HG02678 (cell line): ENCODE results near the gene MAP6.

Experiments used
- ATAC-seq: cut with Tn5 transposase; IDR thresholded peaks from one replicate; pipeline ENCODE4 v1.9.1; 2021; ENCODE audit warnings: mild to moderate bottlenecking, moderate library complexity; ENCODE audit not compliant: unreplicated experiment

MAP6 gene

GRCh38 chr11:75554258-75555022 lies 114.4 kb downstream of the MAP6 start:
- ATAC-seq: no peak

DNA sequence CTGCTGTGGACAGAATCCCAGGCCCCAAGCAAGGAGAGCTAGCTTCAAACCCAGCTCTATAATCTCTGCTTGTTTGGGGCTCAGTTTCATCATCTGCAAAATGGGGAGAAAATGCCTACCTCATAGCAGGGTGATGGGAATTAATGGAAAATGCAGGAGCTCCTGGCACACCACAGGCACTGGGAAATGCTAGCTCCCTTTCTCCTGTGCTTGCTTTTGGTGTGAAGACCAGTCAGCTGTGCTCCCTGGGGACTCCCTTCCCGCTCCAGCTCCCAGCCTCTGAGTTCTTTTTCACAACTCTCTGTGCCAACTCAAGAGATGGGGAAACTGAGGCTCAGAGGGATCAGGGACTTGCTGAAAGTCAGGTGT lies 115.0 kb downstream of the MAP6 start:
- ATAC-seq: no peak

GRCh38 chr11:75553182-75553581 lies 115.7 kb downstream of the MAP6 start:
- ATAC-seq: no peak

GRCh38 chr11:75549370-75549958 lies 119.4 kb downstream of the MAP6 start:
- ATAC-seq: no peak

DNA sequence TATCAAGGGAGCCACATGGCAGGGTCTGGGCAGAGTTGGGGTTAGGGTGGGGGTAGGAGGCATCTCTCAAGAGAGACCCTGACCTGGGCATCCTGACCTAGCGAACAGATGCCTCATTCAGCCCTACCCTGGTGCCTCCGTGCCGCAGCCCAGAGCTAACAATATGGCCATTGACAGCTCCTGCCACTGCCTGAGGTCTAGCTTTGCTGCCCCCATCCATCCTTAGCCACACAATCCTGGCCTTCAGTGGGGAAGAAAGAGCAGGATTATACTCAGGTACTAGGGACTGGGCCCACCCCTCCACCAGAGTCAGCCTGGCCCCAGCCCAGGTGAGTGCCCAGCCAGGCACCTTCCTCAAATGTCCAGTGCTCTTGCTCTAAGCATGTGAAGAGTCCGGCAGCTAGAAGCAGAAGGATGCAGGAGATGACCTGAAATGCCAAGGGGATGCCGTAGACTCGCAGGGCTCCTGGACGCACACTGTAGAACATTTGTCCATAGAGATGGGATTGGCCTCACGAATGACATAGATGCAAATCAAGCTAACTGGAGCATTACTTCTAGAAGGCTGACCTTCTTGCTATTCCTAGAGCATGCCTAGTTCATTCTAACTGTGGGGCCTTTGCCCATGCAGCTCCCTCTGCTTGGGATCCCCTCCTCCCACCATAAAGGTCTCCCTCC lies 120.1 kb downstream of the MAP6 start:
- no peak for ATAC-seq

DNA sequence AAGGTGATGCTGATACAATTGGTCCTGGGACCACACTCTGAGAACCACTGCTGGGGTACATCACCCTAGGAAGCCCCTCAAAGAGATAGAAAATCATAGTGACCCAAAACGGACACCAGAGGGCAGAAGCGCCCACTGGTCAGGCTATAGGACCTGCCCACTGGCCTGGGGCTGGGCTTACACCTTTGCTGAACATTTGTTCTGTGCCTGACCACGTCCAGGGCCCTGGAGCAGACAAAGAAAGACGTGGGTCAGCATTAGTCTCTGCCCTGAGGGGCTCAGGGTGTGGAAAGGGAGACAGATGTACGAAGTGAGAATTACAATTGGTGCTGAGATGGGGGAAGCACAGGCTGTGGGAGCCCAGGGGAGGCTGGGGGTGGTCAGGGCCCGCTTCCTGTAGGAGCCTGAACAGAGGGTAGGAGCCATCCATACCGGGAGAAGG lies 121.2 kb downstream of the MAP6 start:
- no peak for ATAC-seq

DNA sequence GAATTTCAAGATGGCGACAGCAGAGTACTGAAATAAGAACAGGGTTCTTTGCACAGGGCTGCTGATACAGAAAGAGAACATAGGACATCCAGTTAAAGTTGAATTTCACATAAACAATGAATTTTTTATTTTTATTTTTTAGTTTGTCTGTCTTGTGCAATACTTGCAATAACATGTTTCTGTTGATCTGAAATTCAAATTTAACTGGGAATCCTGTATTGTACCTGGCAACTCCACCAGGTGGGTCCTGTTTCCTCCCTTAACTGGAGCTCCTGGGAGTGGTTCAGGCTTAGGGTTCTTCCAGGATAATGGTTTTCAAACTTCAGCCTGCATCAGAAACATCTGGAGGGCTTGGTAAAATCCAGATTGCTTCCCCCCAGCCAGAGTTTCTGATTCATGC lies 121.7 kb downstream of the MAP6 start:
- no peak for ATAC-seq

DNA sequence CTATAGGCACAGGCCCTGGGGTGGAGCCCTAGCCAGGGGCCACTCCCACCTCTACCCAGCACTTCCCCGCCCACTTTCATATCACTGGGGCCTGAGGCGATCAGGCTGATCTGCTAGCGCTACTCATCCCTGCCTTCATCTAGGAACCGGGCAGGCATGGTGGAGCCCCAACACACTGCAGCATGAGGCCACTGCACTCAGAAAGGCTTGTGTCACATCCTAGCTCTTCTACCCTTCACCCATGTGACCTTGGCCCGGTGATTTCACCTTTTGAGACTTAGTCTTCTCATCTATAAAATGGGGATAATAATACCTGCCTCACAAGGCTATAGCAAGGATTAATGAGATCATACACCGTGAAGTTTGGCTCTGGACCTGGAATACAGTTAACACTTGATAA lies 125.0 kb downstream of the MAP6 start:
- ATAC-seq: no peak

DNA sequence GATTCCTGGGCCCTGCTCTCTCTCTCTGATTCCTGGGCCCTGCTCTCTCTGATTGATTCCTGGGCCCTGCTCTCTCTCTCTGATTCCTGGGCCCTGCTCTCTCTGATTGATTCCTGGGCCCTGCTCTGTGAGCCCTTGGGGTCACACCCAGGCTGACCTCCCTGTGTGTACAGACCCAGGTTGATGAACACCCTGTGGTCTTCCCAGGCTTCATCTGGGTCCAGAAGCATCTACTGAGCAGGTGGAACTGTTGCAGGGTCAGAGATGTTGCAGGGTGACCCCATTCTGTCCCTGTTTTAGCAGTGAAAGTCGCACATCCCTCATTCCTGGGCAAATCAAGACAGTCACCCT lies 126.8 kb downstream of the MAP6 start:
- ATAC-seq: no peak

DNA sequence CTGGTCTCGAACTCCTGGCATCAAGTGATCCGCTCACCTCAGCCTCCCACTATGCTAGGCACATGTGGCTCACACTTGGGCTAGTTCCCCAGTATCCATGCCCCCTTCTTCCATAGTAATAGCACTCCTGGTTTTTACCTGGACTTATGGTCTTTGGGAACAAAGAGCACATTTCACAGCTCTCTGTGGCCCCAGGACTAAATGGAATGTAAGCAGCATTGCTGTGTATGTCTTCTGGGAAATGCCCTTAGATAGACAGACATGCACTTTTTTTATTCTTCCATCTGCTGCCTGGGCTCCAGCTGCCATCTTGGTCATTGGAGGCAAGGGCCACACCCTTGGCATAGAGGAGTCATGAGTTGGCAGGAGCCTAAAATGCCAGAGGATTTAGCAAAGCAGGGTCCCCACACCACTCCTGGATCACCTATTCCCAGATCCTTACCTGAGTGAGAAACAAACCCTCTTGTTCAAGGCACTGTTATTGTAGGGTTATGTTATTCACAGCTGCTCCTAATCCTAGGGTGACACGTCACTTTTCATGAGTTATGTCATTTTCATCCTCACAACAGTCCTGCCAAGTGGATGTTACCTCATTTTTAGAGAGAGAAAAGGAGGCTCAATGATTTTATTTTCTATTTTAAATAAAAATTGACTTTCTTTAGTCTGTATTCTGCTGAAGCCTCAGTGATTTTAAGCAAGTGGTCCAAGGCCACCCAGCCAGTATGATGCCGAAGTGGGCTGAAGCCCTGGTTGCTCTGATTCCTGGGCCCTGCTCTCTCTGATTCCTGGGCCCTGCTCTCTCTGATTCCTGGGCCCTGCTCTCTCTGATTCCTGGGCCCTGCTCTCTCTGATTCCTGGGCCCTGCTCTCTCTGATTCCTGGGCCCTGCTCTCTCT lies 127.4 kb downstream of the MAP6 start:
- ATAC-seq: no peak

DNA sequence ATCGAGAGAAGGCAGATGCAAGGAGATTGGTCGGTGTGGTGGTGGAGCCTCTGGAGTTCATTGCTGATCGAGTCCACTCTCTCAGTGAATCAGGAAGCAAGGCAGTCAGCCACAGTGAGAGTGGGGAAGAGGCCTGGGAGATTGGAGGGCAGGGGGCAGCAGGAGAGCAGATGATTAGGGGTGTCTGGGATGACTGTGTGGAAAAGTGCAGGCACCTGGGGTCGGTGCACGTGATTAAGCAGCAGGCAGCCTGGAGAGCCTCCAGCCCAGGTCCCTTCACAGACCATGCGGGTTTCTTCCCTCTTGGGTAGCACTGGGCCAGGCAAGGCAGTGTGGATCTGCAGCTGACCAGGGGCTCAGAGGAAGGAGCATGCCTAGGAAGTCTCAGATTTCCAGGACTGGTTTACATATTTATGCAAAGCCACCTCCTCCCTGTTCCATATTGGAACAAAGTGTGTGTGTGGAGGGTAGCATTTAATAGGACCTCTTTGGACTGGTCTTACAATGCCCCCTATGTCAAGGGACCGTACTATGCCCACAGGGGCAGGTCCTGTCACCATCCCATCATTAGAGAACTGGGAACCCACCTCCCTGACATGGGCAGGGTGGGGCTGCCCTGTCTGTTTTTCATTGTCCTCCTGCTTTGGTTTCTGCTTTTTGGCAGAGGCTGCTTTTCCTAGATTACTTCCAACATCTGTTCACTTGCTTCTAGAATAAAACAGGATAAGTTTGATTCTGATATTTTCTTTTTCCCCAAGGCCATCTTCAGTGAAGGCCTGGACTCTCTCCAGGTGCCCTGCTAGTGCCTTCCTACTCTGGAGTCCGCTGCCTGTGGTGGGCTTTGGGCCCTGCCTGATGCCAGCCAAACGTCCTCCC lies 129.1 kb downstream of the MAP6 start:
- no peak for ATAC-seq

DNA sequence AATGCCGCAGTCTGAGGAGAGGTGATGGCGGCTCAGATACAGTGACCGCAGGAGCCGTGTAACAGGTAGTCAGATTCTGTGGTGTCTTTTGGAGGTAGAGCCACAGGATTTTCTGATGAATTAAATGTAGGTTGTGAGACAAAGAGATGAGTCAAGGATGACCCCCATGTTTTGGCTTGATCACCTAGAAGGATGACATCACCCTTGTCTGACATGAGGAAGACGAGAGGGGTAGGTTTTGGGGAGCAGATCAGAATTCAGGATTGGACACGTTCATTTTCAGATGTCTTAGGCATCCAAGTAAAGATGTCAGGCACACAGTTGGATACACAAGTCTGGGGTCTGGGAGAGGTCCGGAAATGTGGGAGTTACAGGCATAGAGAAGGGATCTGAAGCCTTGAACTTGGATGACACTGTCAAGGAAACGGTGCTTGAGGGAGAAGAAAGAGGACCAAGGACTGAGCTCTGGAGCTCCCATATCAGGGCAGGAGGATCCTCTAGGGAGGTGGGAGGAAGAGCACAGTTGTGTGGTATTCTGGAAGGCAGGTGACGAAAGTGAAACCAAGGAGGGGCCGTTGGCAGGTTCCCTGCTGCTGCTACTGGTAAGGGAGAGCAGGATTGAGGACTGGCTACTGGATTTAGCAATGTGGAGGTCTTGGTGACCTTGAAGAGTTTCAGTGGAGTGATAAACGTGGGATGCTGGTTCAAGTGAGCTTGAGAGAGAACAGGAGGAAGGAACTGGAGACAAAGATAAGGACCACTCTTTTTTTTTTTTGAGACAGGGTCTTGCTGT lies 130.5 kb downstream of the MAP6 start:
- ATAC-seq: no peak

GRCh38 chr11:75537740-75538139 lies 131.1 kb downstream of the MAP6 start:
- ATAC-seq: no peak
